D721Med (cell line): Measurements from ENCODE around the gene CNR1.

Experiments
- DNase-seq: peaks from one replicate; pipeline ENCODE4 v3.0.0; 2011; ENCODE audit warnings: low spot score; ENCODE audit not compliant: insufficient read length
- FAIRE-seq: peaks from 2 replicates; lab custom pipeline; 2011; peaks lifted over from hg19 to GRCh38; lab: Jason Lieb, UNC
- CTCF ChIP-seq: IDR thresholded peaks from 2 replicates; pipeline ENCODE4 v1.5.1; 2012; ENCODE audit warnings: mild to moderate bottlenecking, control low read depth; ENCODE audit not compliant: insufficient read depth; ENCODE audit errors: missing control alignments

The CNR1 gene

GRCh38 chr6:88166493-88167351, 575 bp upstream of the CNR1 start:
- FAIRE-seq (no peak), DNase-seq (no peak)
- TF ChIP-seq CTCF = no peak

DNA sequence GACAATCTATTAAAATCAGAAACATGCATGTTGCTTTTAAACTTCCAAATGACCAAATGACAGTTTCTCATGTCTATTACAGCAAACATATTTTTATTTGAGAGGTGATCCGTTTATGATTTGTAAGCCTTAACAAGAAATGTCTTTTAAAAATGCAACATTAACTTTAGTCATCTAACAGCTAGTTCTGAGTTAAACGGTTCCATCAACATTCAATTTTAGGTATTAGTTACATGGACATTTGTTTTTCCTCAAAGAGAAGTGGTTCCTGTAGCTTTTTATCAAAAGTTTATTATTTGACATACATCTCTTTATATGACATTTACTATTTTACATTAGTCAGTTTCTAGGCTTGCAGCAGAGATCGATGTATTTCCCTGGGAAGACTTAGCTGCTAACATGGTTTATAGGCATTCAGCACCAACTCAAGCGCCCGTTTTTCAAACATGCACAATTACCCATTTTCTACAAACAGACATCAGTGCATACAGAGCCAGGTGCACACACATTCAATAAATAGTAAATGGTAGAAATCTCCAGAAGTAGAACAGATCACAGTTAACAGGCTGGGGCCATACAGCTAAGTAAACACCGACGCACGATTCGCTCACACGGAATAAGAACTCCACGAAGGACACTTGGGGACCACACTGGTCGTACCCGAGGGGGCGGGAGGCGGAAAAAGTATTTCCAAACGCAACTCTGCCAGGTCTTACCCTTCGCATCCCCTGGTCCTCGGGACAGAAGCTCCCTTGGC, 882 bp downstream of the CNR1 start:
- no peak for TF ChIP-seq CTCF
- no peak for DNase-seq
- FAIRE-seq = no peak

- TF ChIP-seq CTCF = no peak
- DNase-seq (no peak), FAIRE-seq (no peak)
Observed at GRCh38 chr6:88164061-88164460, 2.1 kb downstream of the CNR1 start.

DNA sequence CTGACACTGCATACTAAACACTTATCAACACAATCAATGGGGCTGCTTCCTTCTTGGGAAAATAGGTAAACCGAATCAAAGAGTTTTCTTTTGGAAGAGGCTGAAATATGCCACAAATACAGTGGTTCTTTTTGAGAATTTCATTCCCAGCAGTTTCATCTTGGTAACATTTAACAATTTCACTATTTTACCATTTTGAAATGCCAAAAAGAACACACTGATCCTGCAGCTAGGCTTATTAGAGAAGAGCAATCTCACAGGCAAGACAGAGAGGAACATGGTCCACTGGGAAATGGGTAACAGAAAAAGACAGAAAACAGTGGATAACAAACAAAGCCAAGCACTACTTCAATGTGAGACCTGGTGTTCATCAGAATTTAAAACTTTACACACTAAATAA, 2.5 kb downstream of the CNR1 start:
- no peak for TF ChIP-seq CTCF
- no peak for FAIRE-seq
- no peak for DNase-seq

DNA sequence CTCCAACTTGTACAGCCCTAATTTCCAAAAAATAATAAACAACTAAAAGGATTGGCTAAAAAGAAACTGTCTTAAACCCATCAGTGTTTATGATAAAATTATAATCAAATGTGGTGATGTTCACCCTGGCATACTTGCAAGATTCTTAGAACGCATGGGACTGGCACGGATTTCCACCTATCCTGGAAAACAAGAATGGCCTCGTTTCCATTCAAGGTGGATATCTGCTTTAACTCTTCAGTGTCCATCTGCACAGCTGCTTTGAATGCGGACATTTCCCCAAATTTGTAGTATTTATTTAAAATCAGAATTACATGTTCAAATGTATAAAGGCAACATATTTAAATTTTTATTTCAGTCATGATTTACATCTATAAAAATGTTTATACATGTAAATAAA, 4.2 kb downstream of the CNR1 start:
- FAIRE-seq = no peak
- DNase-seq = no peak
- no peak for TF ChIP-seq CTCF

DNA sequence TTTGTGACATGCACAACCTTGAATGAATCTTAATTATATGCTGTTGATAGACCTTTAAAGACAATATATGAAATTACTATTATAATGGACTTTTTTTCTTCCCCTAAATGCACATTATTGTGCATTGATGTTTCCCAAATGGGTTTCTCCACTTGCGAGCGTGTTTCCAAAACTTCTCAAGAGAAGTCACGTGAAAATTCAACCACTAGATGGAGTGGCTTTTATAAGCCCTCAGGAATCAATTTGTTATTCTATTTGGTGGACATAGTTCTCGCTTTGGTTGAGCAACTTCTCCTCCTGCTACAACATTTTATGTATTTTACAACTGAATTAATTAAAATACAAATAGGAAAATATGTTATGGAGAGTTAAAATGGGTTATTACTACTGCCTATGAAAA, 9.0 kb downstream of the CNR1 start:
- FAIRE-seq (no peak), DNase-seq (no peak)
- TF ChIP-seq CTCF = no peak
